ENCODE measurements around the gene WFDC1.

Gene WFDC1

GRCh38 chr16:84294531-84295142 is at the start of gene WFDC1:
TSS of gene WFDC1 (plus strand) at chr16:84294878. CDS start at chr16:84294972, 94 bp downstream.
- no peak for DNase-seq (ENCODE audit: low read depth in 2 of 2)

DNA sequence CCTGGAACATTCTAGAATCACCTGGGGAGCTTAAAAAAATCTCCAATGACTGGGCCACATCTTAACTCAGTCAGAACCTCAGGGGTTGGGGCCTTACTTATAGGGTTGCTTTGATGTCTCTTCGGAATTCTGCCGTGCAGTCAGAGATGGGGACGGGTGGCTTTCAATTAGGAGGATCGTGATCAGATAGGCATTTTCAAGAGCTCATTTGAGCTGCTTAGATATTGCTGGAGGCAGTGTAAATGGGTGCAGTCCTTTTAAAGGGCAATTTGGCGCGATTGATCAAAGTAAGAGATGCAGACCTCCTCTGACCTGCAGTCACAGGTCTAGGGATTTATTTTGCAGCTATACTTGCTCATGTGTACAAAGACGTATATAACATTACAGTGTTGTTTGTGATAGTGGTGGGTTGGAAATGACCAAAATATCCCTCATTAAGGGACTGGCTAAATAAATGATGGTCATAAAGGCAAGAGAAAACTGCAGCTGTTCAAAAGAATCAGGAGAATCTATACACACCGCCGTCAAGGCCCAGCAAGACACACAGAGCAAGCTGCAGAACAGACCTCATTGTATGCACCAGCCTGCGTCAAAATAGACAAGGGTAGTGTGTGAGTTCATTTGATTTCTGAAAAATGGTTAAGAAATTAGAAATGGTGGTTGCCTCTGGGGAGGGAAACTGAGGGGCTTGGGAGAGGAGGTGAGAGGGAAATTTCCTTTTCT is 48.6 kb upstream of the WFDC1 start:
- no peak for DNase-seq (ENCODE audit: low read depth in 2 of 2)

- no peak for DNase-seq (ENCODE audit: low read depth in 2 of 2)
Observed at GRCh38 chr16:84246679-84247077, 48.0 kb upstream of the WFDC1 start.

GRCh38 chr16:84247331-84247730 is 47.3 kb upstream of the WFDC1 start:
- no peak for DNase-seq (ENCODE audit: low read depth in 2 of 2)

- no peak for DNase-seq (ENCODE audit: low read depth in 2 of 2)
Observed at GRCh38 chr16:84247844-84248243, 46.8 kb upstream of the WFDC1 start.

DNA sequence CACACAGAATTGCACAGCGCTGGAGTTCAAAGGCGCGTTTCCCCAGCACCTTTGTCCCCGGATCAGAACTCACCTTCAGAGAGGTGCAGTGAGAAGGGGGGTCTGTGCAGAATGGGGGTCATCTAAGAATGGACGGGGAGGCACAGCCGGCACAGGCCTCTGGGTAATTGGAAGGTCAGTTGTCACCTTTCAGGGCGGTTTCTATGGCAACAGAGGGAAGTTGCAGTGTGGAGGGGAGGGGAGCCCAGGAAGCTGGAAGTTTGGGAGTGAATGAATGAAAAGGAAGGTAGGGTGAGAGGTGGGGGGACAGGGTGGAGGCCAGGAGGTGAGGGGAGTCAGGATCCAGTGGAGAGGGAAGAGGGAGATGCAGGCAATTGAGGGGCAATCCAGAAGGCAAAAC is 42.5 kb upstream of the WFDC1 start:
- no peak for DNase-seq (ENCODE audit: low read depth in 2 of 2)

DNA sequence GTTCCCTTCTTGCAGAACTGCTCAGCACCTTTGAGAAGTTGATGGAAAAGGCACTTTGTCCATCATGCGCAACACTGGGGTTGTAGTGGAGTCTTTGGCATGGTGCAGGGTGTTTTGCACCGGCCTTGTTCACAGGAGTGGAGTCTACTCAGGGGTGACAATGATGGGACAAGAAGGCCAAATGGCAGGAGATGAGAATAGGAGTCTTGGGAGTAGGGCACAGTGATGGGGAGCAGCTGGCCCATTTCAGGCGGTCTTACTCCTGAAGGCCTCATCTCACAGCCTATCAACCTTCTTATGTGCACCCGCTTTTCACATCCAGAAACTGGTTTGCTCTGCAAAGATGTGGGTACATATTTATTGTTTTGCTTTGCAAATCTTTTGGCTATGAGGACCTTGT is 41.5 kb upstream of the WFDC1 start:
- DNase-seq (ENCODE audit: low read depth in 2 of 2), result no peak

DNA sequence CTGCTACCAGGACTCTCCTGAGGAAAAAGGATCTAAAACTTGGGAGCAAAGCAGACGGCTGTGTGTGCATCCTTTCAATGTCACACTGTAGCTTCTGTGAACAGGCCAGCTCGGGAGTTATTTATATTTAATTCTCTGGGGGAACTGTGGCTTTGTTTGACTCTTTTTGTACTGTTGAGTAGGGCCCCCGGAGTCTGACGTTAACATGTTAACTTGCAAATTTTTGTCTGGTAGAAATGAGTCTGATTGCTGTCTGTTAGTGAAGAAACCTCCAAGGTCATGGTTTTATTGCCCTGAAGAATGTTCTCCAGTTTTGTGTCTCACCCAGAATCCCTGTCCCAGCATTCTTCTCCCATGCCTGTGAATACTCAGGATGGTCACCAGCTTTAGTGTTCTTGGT is 40.6 kb upstream of the WFDC1 start:
- no peak for DNase-seq (ENCODE audit: low read depth in 2 of 2)

GRCh38 chr16:84255050-84255810 is 39.4 kb upstream of the WFDC1 start:
- no peak for DNase-seq (ENCODE audit: low read depth in 2 of 2)

- DNase-seq (ENCODE audit: low read depth in 2 of 2), result no peak
Observed at GRCh38 chr16:84258266-84258665, 36.4 kb upstream of the WFDC1 start.

DNA sequence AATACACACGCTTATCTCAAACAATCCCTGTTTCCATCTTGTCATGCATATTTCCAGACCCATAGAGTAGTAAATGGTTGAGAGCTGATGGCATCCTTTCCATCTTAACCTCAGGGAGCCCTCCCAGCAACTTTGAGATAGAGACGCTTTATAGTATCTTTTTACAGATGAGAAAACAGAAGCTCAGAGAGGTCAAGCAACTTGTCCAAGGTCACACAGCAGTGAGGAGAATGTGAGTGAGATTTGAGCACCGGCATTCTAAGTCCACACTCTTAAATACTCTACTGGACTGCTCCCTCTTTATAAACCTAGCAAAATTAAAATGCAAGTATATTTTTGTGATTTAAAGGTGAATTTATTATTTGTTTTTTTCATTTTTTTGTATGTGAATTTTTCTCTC is 35.0 kb upstream of the WFDC1 start:
- no peak for DNase-seq (ENCODE audit: low read depth in 2 of 2)

GRCh38 chr16:84260766-84261554 is 33.7 kb upstream of the WFDC1 start:
- DNase-seq (ENCODE audit: low read depth in 2 of 2), result no peak

- no peak for DNase-seq (ENCODE audit: low read depth in 2 of 2)
Observed at GRCh38 chr16:84262031-84262430, 32.6 kb upstream of the WFDC1 start.

DNA sequence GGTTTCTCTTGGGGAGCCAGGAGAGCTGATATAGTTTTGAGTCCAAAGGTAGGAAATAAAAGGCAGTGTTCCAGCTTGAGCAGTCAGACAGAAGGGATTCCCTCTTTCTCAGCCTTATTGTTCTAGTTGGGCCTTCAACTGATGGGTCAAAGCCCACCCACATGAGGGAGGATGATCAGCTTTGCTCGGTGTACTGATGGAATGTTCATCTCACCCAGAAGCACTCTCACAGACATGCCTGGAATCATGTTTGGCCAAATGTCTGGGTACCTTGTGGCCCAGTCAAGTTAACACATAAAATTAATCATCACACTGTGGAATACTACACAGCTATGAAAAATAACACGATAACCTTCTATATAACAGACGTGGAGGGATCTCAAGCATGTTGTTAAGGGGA is 31.7 kb upstream of the WFDC1 start:
- DNase-seq (ENCODE audit: low read depth in 2 of 2), result no peak

DNA sequence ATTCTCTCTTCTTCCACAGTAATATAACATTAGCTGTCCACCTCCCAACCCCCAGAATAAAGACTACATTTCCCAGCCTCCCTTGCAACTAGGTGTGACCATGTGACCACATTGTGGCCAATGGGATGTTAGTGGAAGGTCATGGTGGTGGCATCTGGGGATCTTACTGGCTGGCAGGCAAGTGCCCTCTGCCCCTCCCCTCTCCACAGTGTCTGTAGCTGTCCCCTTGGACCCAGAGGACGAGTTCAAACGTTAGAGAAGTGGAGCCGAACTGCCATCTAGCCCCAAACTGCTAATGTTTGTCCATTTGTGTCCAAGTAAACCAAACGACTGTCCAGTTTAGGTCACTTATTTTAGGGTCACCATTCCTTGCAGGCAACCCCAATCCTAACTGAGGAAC is 28.2 kb upstream of the WFDC1 start:
- no peak for DNase-seq (ENCODE audit: low read depth in 2 of 2)

DNA sequence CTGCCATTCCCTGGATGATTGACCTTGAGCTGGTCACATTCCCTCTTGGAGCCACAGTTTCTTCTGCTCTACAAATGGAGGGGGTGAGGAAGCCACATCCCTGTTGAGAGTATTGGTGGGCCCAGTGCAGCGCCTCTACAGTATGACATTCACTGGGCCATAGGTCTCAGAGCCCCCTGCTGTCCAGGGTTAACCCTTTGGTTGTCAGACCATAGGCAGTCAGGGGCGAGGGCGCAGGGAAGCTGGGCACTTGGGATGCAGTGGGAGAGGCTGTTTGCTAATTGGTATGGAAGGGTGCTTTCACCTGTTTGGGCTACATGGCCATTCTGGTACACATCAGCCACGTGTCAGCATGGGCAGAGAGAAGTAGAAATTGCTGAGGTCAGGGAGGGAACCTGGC is 27.3 kb upstream of the WFDC1 start:
- no peak for DNase-seq (ENCODE audit: low read depth in 2 of 2)

DNA sequence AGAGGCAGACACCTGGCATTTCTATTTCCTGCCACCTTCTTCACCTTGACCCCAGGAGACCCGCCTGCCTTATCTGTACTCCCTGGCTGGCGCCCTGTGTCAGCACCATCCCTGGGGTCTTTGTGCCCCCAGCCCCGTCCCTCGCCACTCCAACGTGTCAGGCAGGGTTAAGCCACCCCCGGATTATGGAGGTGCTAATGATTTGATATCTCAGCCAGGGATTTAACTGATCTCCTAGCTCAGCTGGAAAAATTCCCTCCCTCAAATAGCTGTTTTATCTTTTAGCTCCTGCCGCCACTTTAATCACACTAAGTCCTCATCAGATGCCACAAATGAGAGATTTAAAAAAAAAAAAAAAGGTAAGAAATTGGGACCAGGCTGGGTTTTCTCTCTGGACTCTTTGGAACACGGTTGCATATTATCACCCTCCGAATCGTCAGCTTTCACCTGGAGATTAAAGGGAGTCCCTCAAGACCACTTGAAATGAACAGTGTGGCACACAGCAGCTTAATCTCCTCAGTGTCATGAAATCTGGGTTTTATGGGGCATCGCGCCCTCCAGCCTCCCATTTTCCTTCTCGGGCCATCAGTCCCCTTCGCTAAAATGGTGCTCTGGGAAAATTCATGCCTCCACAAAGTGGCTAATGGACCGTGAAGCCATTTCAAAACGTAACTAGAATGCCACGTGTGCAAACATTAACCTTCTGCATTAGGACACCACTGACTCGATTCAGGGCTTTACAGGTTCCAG is 26.2 kb upstream of the WFDC1 start:
- no peak for DNase-seq (ENCODE audit: low read depth in 2 of 2)

DNA sequence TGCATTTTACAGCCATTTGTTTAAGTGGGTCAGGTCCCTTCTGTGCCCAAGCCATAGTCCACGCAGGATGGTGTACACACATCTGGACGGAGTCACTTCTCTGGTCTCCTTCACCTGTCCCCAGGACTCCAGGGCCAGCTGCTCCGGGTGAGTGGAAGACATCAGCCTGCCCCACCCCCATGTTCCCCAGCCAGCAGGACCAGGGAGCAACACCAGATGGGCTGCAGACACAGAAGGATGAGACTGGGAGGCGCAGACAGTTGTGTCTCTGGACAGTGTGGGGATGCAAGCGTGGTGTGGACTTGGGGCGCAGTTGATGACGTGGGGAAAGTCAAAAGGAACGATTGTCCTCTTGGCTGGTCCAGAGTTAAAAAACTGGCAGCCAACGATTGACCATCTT is 24.6 kb upstream of the WFDC1 start:
- DNase-seq (ENCODE audit: low read depth in 2 of 2), result no peak

- DNase-seq (ENCODE audit: low read depth in 2 of 2), result no peak
Observed at GRCh38 chr16:84270531-84270930, 24.1 kb upstream of the WFDC1 start.

GRCh38 chr16:84271037-84271436 is 23.6 kb upstream of the WFDC1 start:
- no peak for DNase-seq (ENCODE audit: low read depth in 2 of 2)

DNA sequence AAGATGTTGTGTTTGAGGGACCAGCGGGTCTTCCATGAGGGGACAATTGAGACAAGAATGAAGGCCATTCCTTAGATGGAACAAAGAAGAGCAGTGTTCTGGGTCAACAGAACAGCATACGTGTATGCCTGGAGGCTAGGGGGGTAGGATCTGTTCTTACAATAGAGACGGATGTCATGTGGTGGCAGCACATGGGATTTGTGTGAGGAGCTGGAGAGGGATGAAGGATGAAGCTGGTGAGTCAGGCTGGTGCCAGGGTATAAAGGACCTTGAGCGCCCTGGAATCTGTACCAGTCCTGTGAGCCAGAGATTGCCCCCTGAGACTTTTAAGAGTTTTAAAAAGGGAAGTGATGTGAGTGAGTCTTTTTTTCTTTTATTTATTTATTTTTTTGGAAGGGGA is 22.8 kb upstream of the WFDC1 start:
- no peak for DNase-seq (ENCODE audit: low read depth in 2 of 2)
